NCI-H460 (cell line): ENCODE data around the gene GTF3A. TPM values are rescaled to one million over a fixed set of nuclear protein-coding genes. Genes with fewer than 3 reads are reported as not detected.

Experiments
- DNase-seq: peaks from one replicate; pipeline ENCODE4 v3.0.0-alpha.2; 2016; ENCODE audit warnings: low read depth; ENCODE audit errors: extremely low read depth
- total RNA-seq: library from RNA; depleted of rRNA; stranded (reverse); fragments of >200 nt; shearing (Covaris generic); gene quantifications from 2 replicates; pipeline ENCODE4 v1.2.3, GENCODE V29; 2014

The GTF3A gene
- total RNA-seq, 1 experiment from 2014 or later = 189 TPM

GRCh38 chr13:27403727-27404385, 20.6 kb upstream of the GTF3A start:
- DNase-seq = no peak

- no peak for DNase-seq
These were observed 19.7 kb upstream of the GTF3A start for GRCh38 chr13:27404680-27405079.

GRCh38 chr13:27405546-27406134, 18.8 kb upstream of the GTF3A start:
- no peak for DNase-seq

- peak; percentile 29 for DNase-seq
These were observed 18.1 kb upstream of the GTF3A start for GRCh38 chr13:27406178-27406939.

- no peak for DNase-seq
These were observed 16.3 kb upstream of the GTF3A start for GRCh38 chr13:27408074-27408473.

- no peak for DNase-seq
These were observed 15.4 kb upstream of the GTF3A start for GRCh38 chr13:27409013-27409412.

- no peak for DNase-seq
These were observed 13.1 kb upstream of the GTF3A start for GRCh38 chr13:27411341-27411740.

GRCh38 chr13:27415116-27415515, 9.3 kb upstream of the GTF3A start:
- DNase-seq = no peak

GRCh38 chr13:27419328-27419727, 5.1 kb upstream of the GTF3A start:
- no peak for DNase-seq

GRCh38 chr13:27421101-27421871, 3.1 kb upstream of the GTF3A start:
- DNase-seq = no peak

- no peak for DNase-seq
These were observed 1.1 kb upstream of the GTF3A start for GRCh38 chr13:27423333-27423732.

- DNase-seq = no peak
These were observed 919 bp downstream of the GTF3A start for GRCh38 chr13:27425158-27425917.

GRCh38 chr13:27425918-27426630, 1.7 kb downstream of the GTF3A start:
- DNase-seq = peak; percentile 73

GRCh38 chr13:27427641-27428040, 3.2 kb downstream of the GTF3A start:
- no peak for DNase-seq

- no peak for DNase-seq
These were observed 3.7 kb downstream of the GTF3A start for GRCh38 chr13:27428160-27428559.

- no peak for DNase-seq
These were observed 7.8 kb downstream of the GTF3A start for GRCh38 chr13:27432180-27432579.

- no peak for DNase-seq
These were observed 8.3 kb downstream of the GTF3A start for GRCh38 chr13:27432611-27433210.

GRCh38 chr13:27437126-27437525, 12.7 kb downstream of the GTF3A start:
- DNase-seq = no peak

GRCh38 chr13:27440408-27440807, 16.0 kb downstream of the GTF3A start:
- no peak for DNase-seq
